Activated T-cell treated with anti-CD3 and anti-CD28 coated beads, Interleukin-2, amount 50 U/mL, for 24 hours (primary cell): ENCODE measurements around the gene CCL5.

Experiments used
- DNase-seq: peaks from one replicate; pipeline ENCODE4 v3.0.0-alpha.2; 2020
- H3K27ac Mint-ChIP-seq: 2 replicates; pipeline ENCODE4 v1.8.0; 2020; ENCODE audit warnings: mild to moderate bottlenecking, mixed read lengths
- H3K27me3 Mint-ChIP-seq: 2 replicates; pipeline ENCODE4 v1.8.0; 2020; ENCODE audit warnings: mixed read lengths
- H3K36me3 Mint-ChIP-seq: 2 replicates; pipeline ENCODE4 v1.8.0; 2020; ENCODE audit warnings: low read depth, mixed read lengths
- H3K4me1 Mint-ChIP-seq: 2 replicates; pipeline ENCODE4 v1.8.0; 2020; ENCODE audit warnings: low read depth, mixed read lengths
- H3K4me3 Mint-ChIP-seq: 2 replicates; pipeline ENCODE4 v1.8.0; 2020; ENCODE audit warnings: mild to moderate bottlenecking, moderate library complexity, mixed read lengths
- H3K9me3 Mint-ChIP-seq: 2 replicates; pipeline ENCODE4 v1.8.0; 2020; ENCODE audit warnings: mixed read lengths

The CCL5 gene

GRCh38 chr17:35825206-35825605, 55.0 kb downstream of the CCL5 start:
- Mint-ChIP-seq H3K4me1 (peaks cover 5% of the 10 kb centered on the region), H3K9me3 (no peaks in the 10 kb centered on the region), H3K36me3 (peaks cover 89% of the 10 kb centered on the region), H3K27me3 (no peaks in the 10 kb centered on the region), H3K4me3 (no peak overlapping the region), H3K27ac (no peak overlapping the region)
- no peak for DNase-seq
